Coronary artery (tissue), 2 donors: ENCODE measurements around the gene ADAMTS4.
"Not testable (repeated sequence)": the region's sequence is repeated elsewhere in the genome, so short reads cannot be mapped to it uniquely, and the experiment has no call there.

ENCODE experiments used
- DNase-seq: peaks from one replicate; pipeline ENCODE4 v3.0.0-alpha.2; 2017; ENCODE audit warnings: low spot score
- H3K27ac ChIP-seq, 2 donors: fragments of 200-600 bp; sonication (generic); one replicate each; pipeline ENCODE4 v1.5.1; 2016 to 2019
- H3K4me3 ChIP-seq: fragments of 200-600 bp; sonication (generic); 2 replicates; pipeline ENCODE4 v1.5.1; 2016; ENCODE audit warnings: mild to moderate bottlenecking, moderate library complexity
- CTCF ChIP-seq: fragments of 200-600 bp; sonication (generic); IDR thresholded peaks from one replicate; pipeline ENCODE4 v1.5.1; 2019; ENCODE audit warnings: antibody characterized with exemption

The ADAMTS4 gene

GRCh38 chr1:161225534-161226319, 26.9 kb upstream of the ADAMTS4 start, which contains the start of gene TOMM40L:
TOMM40L (plus strand) TSS chr1:161226060; CDS start chr1:161226490, 430 bp downstream.
- TF ChIP-seq CTCF: no peak
- Histone ChIP-seq H3K27ac (peak within 1 kb of the TSS; percentile 51 to 85), H3K4me3 (peak within 1 kb of the TSS; percentile 95)
- DNase-seq: peak; percentile 91

GRCh38 chr1:161225178-161225533, 26.3 kb upstream of the ADAMTS4 start:
- no peak for TF ChIP-seq CTCF
- Histone ChIP-seq H3K4me3 (peak overlapping the region; percentile 10), H3K27ac (peak overlapping the region in 1 of 2 donors; percentile 65)
- no peak for DNase-seq

- H3K27ac ChIP-seq, DNase-seq, H3K4me3 ChIP-seq: not testable (repeated sequence)
These were observed 25.8 kb upstream of the ADAMTS4 start for GRCh38 chr1:161224695-161225087.

GRCh38 chr1:161223805-161224694, 25.2 kb upstream of the ADAMTS4 start:
- Histone ChIP-seq H3K4me3 (no peak overlapping the region), H3K27ac (no peak overlapping the region)
- no peak for DNase-seq
- no peak for TF ChIP-seq CTCF

- no peak for DNase-seq
- no peak overlapping the region for H3K27ac ChIP-seq
- TF ChIP-seq CTCF: no peak
- no peak overlapping the region for H3K4me3 ChIP-seq
These were observed 23.5 kb upstream of the ADAMTS4 start for GRCh38 chr1:161222175-161223019.

- no peak for DNase-seq
- Histone ChIP-seq H3K27ac (no peak overlapping the region), H3K4me3 (no peak overlapping the region)
- TF ChIP-seq CTCF: no peak
These were observed 21.1 kb upstream of the ADAMTS4 start for GRCh38 chr1:161220002-161220401.
